ENCODE results near the gene WBP1L.

WBP1L gene

GRCh38 chr10:102764470-102765161 is 20.9 kb downstream of the WBP1L start:
- TF ChIP-seq POLR2A (IDR thresholded peaks at IDR 0.05; ENCODE audit: extremely low read depth, insufficient read length) (no peak), MAX (IDR thresholded peaks at IDR 0.05; ENCODE audit: low read depth, low read length) (no peak), MYC (IDR thresholded peaks at IDR 0.05; ENCODE audit: low read depth, low read length) (no peak)
- TF ChIP-seq, protein P1, sequence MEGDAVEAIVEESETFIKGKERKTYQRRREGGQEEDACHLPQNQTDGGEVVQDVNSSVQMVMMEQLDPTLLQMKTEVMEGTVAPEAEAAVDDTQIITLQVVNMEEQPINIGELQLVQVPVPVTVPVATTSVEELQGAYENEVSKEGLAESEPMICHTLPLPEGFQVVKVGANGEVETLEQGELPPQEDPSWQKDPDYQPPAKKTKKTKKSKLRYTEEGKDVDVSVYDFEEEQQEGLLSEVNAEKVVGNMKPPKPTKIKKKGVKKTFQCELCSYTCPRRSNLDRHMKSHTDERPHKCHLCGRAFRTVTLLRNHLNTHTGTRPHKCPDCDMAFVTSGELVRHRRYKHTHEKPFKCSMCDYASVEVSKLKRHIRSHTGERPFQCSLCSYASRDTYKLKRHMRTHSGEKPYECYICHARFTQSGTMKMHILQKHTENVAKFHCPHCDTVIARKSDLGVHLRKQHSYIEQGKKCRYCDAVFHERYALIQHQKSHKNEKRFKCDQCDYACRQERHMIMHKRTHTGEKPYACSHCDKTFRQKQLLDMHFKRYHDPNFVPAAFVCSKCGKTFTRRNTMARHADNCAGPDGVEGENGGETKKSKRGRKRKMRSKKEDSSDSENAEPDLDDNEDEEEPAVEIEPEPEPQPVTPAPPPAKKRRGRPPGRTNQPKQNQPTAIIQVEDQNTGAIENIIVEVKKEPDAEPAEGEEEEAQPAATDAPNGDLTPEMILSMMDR (IDR thresholded peaks at IDR 0.05; ENCODE audit: low read depth, low read length), result no peak
- no peak overlapping the region for H3K4me3 ChIP-seq (ENCODE audit: low read depth, low read length)
- no peak for DNase-seq (ENCODE audit: low read depth)

GRCh38 chr10:102765336-102765735 is 21.6 kb downstream of the WBP1L start:
- H3K4me3 ChIP-seq (ENCODE audit: low read depth, low read length), result no peak overlapping the region
- TF ChIP-seq, protein P1 (IDR thresholded peaks at IDR 0.05; ENCODE audit: low read depth, low read length), result no peak
- no peak for TF ChIP-seq POLR2A (IDR thresholded peaks at IDR 0.05; ENCODE audit: extremely low read depth, insufficient read length)
- TF ChIP-seq MYC (IDR thresholded peaks at IDR 0.05; ENCODE audit: low read depth, low read length), result no peak
- TF ChIP-seq MAX (IDR thresholded peaks at IDR 0.05; ENCODE audit: low read depth, low read length), result no peak
- DNase-seq (ENCODE audit: low read depth), result no peak

DNA sequence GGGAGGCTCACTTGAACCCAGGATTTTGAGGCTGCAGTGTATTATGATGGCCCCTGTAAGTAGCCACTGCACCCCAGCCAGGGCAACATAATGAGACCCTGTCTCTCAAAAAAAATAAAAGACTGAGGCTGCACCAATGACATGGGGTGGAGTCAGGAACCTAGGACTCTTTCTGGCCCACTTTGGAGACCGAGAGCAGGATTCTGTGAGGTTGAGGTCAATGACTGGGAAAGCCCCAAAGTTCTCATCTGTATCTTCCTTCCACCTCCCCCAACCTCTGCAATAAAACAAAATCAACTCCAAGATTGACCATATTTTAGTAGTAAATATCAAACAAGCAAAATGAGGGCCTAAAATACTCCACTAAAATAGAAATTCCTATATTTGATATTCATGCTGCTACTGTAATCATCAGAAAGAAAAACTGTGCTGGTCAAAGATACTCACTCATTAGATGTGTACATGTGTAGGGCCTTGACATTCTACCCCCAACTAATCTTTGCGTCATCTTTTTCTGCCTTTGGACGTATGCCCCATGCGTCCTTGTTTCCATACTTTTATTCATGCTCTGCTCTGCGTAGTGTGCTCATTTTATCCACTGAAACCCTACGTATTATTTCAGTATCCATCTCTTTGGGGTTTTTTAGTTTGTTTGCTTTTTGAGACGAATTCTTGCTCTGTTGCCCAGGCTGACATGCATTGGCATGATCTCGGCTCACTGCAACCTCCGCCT is 23.8 kb downstream of the WBP1L start:
- no peak overlapping the region for H3K4me3 ChIP-seq (ENCODE audit: low read depth, low read length)
- DNase-seq (ENCODE audit: low read depth), result no peak
- TF ChIP-seq MYC (IDR thresholded peaks at IDR 0.05; ENCODE audit: low read depth, low read length), result no peak
- no peak for TF ChIP-seq POLR2A (IDR thresholded peaks at IDR 0.05; ENCODE audit: extremely low read depth, insufficient read length)
- TF ChIP-seq MAX (IDR thresholded peaks at IDR 0.05; ENCODE audit: low read depth, low read length), result no peak
- TF ChIP-seq, protein P1 (IDR thresholded peaks at IDR 0.05; ENCODE audit: low read depth, low read length), result no peak

DNA sequence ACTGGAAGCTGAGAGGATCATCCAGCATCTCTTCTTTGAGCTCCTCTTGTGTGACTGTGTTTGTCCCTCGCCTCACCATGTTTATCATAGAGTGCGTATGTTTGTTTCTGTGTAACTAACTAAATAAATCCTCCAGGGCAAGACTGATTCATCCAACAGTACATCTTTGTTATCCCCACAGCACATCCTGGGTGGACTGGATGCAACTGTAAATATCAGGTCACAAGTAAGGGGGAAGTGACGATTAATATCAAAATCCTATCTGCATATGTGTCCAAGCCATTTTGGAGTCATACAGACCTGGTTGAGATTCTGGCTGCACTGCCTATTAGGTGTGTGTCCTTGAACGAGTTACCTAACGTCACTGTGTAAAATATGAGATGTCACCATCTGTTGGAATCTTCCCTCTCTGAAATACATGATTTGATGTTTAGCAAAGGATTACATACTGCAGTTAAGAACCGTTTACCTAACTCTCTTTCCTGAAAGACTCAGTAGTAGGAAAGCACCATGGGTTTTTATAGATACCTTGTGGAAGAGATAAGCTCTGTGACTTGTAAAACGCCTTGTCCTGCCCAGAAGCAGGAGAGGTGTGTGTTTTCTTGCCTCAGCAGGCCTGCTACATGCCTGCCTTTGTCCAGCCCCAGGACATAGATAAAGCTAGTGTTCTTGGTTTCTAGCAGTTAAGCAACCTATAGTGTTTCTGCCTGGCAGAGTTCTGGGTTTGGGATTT is 25.8 kb downstream of the WBP1L start:
- TF ChIP-seq MYC (IDR thresholded peaks at IDR 0.05; ENCODE audit: low read depth, low read length), result no peak
- TF ChIP-seq, protein P1 (IDR thresholded peaks at IDR 0.05; ENCODE audit: low read depth, low read length), result no peak
- no peak for TF ChIP-seq POLR2A (IDR thresholded peaks at IDR 0.05; ENCODE audit: extremely low read depth, insufficient read length)
- no peak for TF ChIP-seq MAX (IDR thresholded peaks at IDR 0.05; ENCODE audit: low read depth, low read length)
- DNase-seq (ENCODE audit: low read depth), result no peak
- H3K4me3 ChIP-seq (ENCODE audit: low read depth, low read length), result no peak overlapping the region

GRCh38 chr10:102770108-102770482 is 26.3 kb downstream of the WBP1L start:
- no peak overlapping the region for H3K4me3 ChIP-seq (ENCODE audit: low read depth, low read length)
- DNase-seq (ENCODE audit: low read depth), result no peak
- TF ChIP-seq, protein P1 (IDR thresholded peaks at IDR 0.05; ENCODE audit: low read depth, low read length), result no peak
- TF ChIP-seq MYC (IDR thresholded peaks at IDR 0.05; ENCODE audit: low read depth, low read length), result no peak
- TF ChIP-seq POLR2A (IDR thresholded peaks at IDR 0.05; ENCODE audit: extremely low read depth, insufficient read length), result no peak
- no peak for TF ChIP-seq MAX (IDR thresholded peaks at IDR 0.05; ENCODE audit: low read depth, low read length)
